Gastroesophageal sphincter (tissue), 4 donors: ENCODE measurements around the gene ALS2. TPM values are rescaled to one million over a fixed set of nuclear protein-coding genes. Genes with fewer than 3 reads are reported as not detected.

Experiments used
- ATAC-seq: fragments of 150-250 bp; one replicate; pipeline ENCODE4 v1.9.1; 2016; ENCODE audit warnings: mild to moderate bottlenecking, moderate library complexity
- H3K27ac ChIP-seq, 4 donors: fragments of 200-600 bp; sonication (generic) in 3 of 4; 1 replicate in 3 of 4; 2 replicates in 1 of 4; pipeline ENCODE4 v1.5.1; 2016 to 2019
- H3K27me3 ChIP-seq: fragments of 200-600 bp; sonication (generic); one replicate; pipeline ENCODE4 v1.5.1; 2019
- H3K36me3 ChIP-seq, 2 donors: fragments of 200-600 bp; sonication (generic); one replicate each; pipeline ENCODE4 v1.5.1; 2019; ENCODE audit warnings: control low read depth in 1 of 2
- H3K4me1 ChIP-seq, 3 donors: fragments of 200-600 bp; sonication (generic); 1 replicate in 2 of 3; 2 replicates in 1 of 3; pipeline ENCODE4 v1.5.1; 2016 to 2019; ENCODE audit warnings: control low read depth in 2 of 3
- H3K4me3 ChIP-seq, 2 donors: fragments of 200-600 bp; sonication (generic); one replicate each; pipeline ENCODE4 v1.5.1; 2019; ENCODE audit warnings: mild to moderate bottlenecking in 1 of 2, moderate library complexity in 1 of 2
- H3K9me3 ChIP-seq, 3 donors: fragments of 200-600 bp; sonication (generic); one replicate each; pipeline ENCODE4 v1.5.1; 2017 to 2019; ENCODE audit warnings: control low read depth in 2 of 3
- CTCF ChIP-seq, 4 experiments: fragments of 200-600 bp in 2 of 4; fragments of 450-650 bp in 2 of 4; sonication (generic) in 1 of 4; IDR thresholded peaks; one replicate each; pipeline ENCODE4 v1.5.1; 2017 to 2019; ENCODE audit warnings: antibody characterized with exemption in 4 of 4, mild to moderate bottlenecking in 2 of 4, moderate library complexity in 2 of 4
- EP300 ChIP-seq: sonication (generic); formaldehyde crosslinking; IDR thresholded peaks from one replicate; pipeline ENCODE4 v1.6.1; 2017; ENCODE audit warnings: antibody characterized with exemption, mild to moderate bottlenecking
- POLR2A ChIP-seq, 2 donors: fragments of 450-650 bp; IDR thresholded peaks; one replicate each; pipeline ENCODE4 v1.6.1; 2017; ENCODE audit warnings: antibody characterized with exemption in 2 of 2, mild to moderate bottlenecking in 2 of 2, moderate library complexity in 1 of 2
- POLR2AphosphoS5 ChIP-seq: sonication (generic); formaldehyde crosslinking; IDR thresholded peaks from one replicate; pipeline ENCODE4 v1.6.1; 2017; ENCODE audit warnings: antibody characterized with exemption
- WGBS, 2 donors: methylation state at CpG; one replicate each; pipeline ENCODE4 v1.1.5; 2018; ENCODE audit warnings: low coverage in 1 of 2; 5-methylcytosine and 5-hydroxymethylcytosine counted together
- total RNA-seq, 4 donors: library from RNA; depleted of rRNA; stranded (reverse); fragments of >200 nt; gene quantifications; one replicate each; pipeline ENCODE4 v1.1.0, GENCODE V29; 2016

ALS2 gene
- total RNA-seq, 4 donors from 2014 or later = 15.2 to 26.7 (median 20.8) TPM

GRCh38 chr2:201777043-201777442 is 3.7 kb downstream of the ALS2 start:
- no peaks in the 10 kb centered on the region for H3K27me3 ChIP-seq
- H3K9me3 ChIP-seq = no peaks in the 10 kb centered on the region
- no peak for TF ChIP-seq POLR2A (IDR thresholded peaks at IDR 0.05)
- no peak for TF ChIP-seq EP300
- TF ChIP-seq POLR2AphosphoS5 = no peak
- no peak for TF ChIP-seq CTCF (IDR thresholded peaks at IDR 0.05)
- no peak overlapping the region for H3K27ac ChIP-seq
- H3K4me3 ChIP-seq = no peak overlapping the region
- ATAC-seq = no peak
- H3K36me3 ChIP-seq = no peaks in the 10 kb centered on the region
- H3K4me1 ChIP-seq = peaks cover 5 to 26% (median 7%) of the 10 kb centered on the region in 3 donors

DNA sequence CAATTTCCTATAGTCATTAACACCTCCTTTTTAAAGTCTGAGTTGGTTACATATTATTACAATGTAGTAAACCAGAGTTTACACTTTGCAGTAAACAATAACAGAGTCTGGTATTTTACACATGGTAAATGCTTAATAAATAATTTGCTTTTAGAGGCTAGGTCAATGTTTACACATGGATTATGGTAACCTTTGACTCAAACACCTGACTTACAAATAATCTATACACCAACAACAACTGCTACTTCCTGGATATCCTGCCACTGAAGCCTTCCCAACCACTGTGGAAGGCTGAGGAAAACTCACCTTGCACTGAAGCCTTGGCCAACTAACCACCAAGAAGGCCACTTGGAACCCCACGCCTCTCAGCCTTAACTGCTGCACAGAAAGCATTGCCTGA is 5.4 kb downstream of the ALS2 start:
- Histone ChIP-seq H3K27ac (no peak overlapping the region), H3K27me3 (no peaks in the 10 kb centered on the region), H3K9me3 (no peaks in the 10 kb centered on the region), H3K36me3 (no peaks in the 10 kb centered on the region), H3K4me1 (peaks cover 5 to 21% (median 7%) of the 10 kb centered on the region in 3 donors), H3K4me3 (no peak overlapping the region)
- no peak for TF ChIP-seq POLR2AphosphoS5
- TF ChIP-seq CTCF (IDR thresholded peaks at IDR 0.05) = no peak
- no peak for TF ChIP-seq POLR2A (IDR thresholded peaks at IDR 0.05)
- no peak for TF ChIP-seq EP300
- 80 to 100% methylated on average over 1 of the region's 1 CpG for WGBS, 2 donors
- ATAC-seq = no peak

- Histone ChIP-seq H3K27ac (no peak overlapping the region), H3K4me1 (peaks cover 2 to 15% (median 5%) of the 10 kb centered on the region in 3 donors), H3K4me3 (no peak overlapping the region), H3K36me3 (no peaks in the 10 kb centered on the region), H3K9me3 (no peaks in the 10 kb centered on the region), H3K27me3 (no peaks in the 10 kb centered on the region)
- 88 to 100% methylated on average over 2 of the region's 2 CpGs for WGBS, 2 donors
- ATAC-seq = no peak
- no peak for TF ChIP-seq POLR2AphosphoS5
- TF ChIP-seq EP300 = no peak
- no peak for TF ChIP-seq POLR2A (IDR thresholded peaks at IDR 0.05)
- no peak for TF ChIP-seq CTCF (IDR thresholded peaks at IDR 0.05)
Measured at GRCh38 chr2:201774546-201774945, 6.2 kb downstream of the ALS2 start.

DNA sequence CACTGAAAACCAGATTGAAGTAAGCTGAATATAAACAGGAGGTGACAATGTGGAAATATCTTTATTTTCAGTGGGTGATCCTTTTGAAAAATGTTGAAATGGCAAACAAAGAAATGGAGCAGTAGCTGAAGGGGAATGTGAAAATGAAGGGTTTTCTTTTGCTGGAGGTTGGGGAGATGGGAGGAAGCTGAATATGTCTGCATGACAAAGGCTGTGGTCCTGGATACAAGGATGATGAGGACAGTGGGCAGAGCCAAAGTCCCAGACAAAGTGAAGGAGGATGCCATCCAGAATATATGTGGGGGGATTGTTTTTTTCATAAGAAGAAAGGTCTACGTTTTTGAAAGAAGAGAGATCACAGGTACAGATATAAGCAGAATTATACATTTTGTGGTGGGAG is 6.7 kb downstream of the ALS2 start:
- TF ChIP-seq EP300 = no peak
- TF ChIP-seq POLR2A (IDR thresholded peaks at IDR 0.05) = no peak
- TF ChIP-seq POLR2AphosphoS5 = no peak
- TF ChIP-seq CTCF (IDR thresholded peaks at IDR 0.05) = no peak
- H3K4me3 ChIP-seq = no peak overlapping the region
- ATAC-seq = no peak
- no peak overlapping the region for H3K27ac ChIP-seq
- H3K9me3 ChIP-seq = no peaks in the 10 kb centered on the region
- H3K27me3 ChIP-seq = no peaks in the 10 kb centered on the region
- peaks cover 0 to 15% (median under 1%) of the 10 kb centered on the region in 3 donors for H3K4me1 ChIP-seq
- WGBS, 2 donors = 70 to 100% methylated on average over 1 of the region's 1 CpG
- no peaks in the 10 kb centered on the region for H3K36me3 ChIP-seq

- 83 to 87% methylated on average over 4 of the region's 4 CpGs for WGBS, 2 donors
- Histone ChIP-seq H3K9me3 (no peaks in the 10 kb centered on the region), H3K27me3 (no peaks in the 10 kb centered on the region), H3K27ac (no peak overlapping the region), H3K36me3 (peaks cover 0 to 23% of the 10 kb centered on the region in 2 donors), H3K4me3 (no peak overlapping the region), H3K4me1 (peaks cover 0 to 22% (median 3%) of the 10 kb centered on the region in 3 donors)
- ATAC-seq = no peak
- no peak for TF ChIP-seq POLR2A (IDR thresholded peaks at IDR 0.05)
- TF ChIP-seq CTCF (IDR thresholded peaks at IDR 0.05) = no peak
- no peak for TF ChIP-seq POLR2AphosphoS5
- TF ChIP-seq EP300 = no peak
Measured at GRCh38 chr2:201769666-201770373, 10.9 kb downstream of the ALS2 start.
